AG10803 (cell line): ENCODE measurements around the gene PRUNE2.
"Not testable (repeated sequence)": the region's sequence is repeated elsewhere in the genome, so short reads cannot be mapped to it uniquely, and the experiment has no call there.

Experiments used
- DNase-seq: peaks from one replicate; pipeline ENCODE4 v3.0.0; 2010; ENCODE audit warnings: low read depth
- H3K4me3 ChIP-seq: 2 replicates; pipeline ENCODE4 v1.5.1; 2011; ENCODE audit warnings: mild to moderate bottlenecking, low read length, control low read depth
- CTCF ChIP-seq: conservative IDR thresholded peaks from 2 replicates; pipeline ENCODE4 v1.5.1; 2011; ENCODE audit warnings: mild to moderate bottlenecking, low read length, control low read depth, inconsistent platforms

PRUNE2 gene

DNA sequence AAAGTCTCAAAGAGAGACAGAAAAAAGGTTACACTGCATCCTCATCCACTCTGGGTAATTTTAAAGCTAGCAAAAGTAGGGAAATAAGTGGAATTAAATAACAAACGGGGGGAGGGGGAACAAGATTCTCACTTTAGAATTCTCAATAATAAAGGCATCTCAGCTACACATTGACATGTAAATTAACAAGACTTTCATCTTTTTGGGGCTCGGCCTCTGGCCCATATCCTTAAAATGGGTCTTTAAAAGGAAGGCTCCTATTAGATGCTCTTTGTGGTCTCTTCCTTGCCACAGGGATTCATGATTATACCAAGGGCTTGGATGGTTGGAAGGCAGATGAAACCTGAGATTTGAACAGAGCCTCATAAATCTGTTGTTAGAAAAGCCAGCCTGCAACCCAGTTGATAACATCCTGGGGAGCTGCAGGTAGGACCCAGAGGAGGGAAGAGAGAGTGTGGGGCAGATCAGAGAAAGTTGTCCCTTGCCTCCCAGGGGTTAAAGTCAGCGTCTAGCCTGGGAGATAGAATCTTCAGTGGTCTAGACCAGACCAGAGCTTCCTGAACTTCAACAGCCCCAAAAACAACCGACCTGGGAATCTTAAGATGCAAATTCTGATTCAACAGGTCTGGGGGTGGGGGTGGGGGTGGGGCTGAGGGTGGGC, 311.0 kb downstream of the PRUNE2 start:
- H3K4me3 ChIP-seq: no peak overlapping the region
- no peak for TF ChIP-seq CTCF
- no peak for DNase-seq

GRCh38 chr9:76593961-76594735, 311.8 kb downstream of the PRUNE2 start:
- H3K4me3 ChIP-seq, DNase-seq: not testable (repeated sequence)

DNA sequence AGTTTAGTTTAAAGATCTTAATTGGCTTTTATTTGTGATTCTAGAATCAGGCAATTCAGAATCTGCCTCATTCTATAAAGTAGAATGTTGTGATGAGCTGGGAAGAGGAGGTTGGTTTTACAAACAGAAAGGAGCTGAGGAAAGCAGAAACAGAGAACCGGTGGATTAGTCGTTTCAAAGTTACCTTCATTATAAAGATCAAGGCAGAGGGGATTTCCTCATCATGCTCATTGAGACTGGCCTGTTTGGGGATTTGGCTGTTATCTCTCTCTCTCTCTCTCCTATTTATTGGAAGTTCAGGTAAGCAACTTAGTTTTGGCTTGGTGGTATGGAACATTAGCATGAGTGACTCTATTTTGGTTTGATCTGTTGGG, 313.0 kb downstream of the PRUNE2 start:
- H3K4me3 ChIP-seq: no peak overlapping the region
- DNase-seq: no peak
- no peak for TF ChIP-seq CTCF

- TF ChIP-seq CTCF: no peak
- no peak overlapping the region; the same call in 1 of the 2 replicates for H3K4me3 ChIP-seq
- peak; percentile 81 for DNase-seq
Measured at GRCh38 chr9:76592091-76592973, 313.6 kb downstream of the PRUNE2 start.

- H3K4me3 ChIP-seq: no peak overlapping the region
- no peak for TF ChIP-seq CTCF
- DNase-seq: peak; percentile 78
Measured at GRCh38 chr9:76591256-76591950, 314.5 kb downstream of the PRUNE2 start.

DNA sequence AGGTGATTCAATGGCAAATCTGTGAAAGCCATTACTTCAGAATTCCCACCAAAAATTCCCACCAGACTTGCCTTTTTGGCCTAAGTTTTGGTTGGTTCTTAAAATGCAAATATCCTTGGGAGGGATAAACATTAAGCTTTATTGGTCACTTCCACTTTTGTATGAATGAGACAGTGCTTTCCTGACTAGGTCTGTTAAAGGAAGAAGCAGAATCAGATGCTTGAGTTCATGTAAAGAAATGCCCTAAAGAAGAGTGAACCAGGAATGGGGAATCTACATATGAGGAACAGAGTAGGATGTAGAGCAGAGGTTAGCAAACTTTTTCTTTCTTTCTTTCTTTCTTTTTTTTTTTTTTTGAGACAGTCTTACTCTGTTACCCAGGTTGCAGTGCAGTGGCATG, 317.6 kb downstream of the PRUNE2 start:
- DNase-seq: no peak
- no peak overlapping the region for H3K4me3 ChIP-seq
- no peak for TF ChIP-seq CTCF
